Esophagus squamous epithelium (tissue), 5 donors: ENCODE data around the gene VSTM4. TPM values are rescaled to one million over a fixed set of nuclear protein-coding genes. Genes with fewer than 3 reads are reported as not detected.

Experiments used
- DNase-seq: peaks from one replicate; lab custom pipeline; 2025; lab: John Stamatoyannopoulos, UW
- H3K27ac ChIP-seq, 4 donors: fragments of 200-600 bp; sonication (generic); one replicate each; pipeline ENCODE4 v1.5.1; 2016 to 2019; ENCODE audit warnings: mild to moderate bottlenecking in 1 of 4
- H3K27me3 ChIP-seq, 4 donors: fragments of 200-600 bp; sonication (generic); 1 replicate in 3 of 4; 2 replicates in 1 of 4; pipeline versions ENCODE4 v1.5.1 to v1.6.0; 2017 to 2021; ENCODE audit warnings: antibody characterized with exemption in 1 of 4
- H3K36me3 ChIP-seq, 3 donors: fragments of 200-600 bp; sonication (generic); one replicate each; pipeline ENCODE4 v1.5.1; 2016 to 2019
- H3K4me1 ChIP-seq, 3 donors: fragments of 200-600 bp; sonication (generic); one replicate each; pipeline ENCODE4 v1.5.1; 2017 to 2019
- H3K4me3 ChIP-seq, 4 donors: fragments of 200-600 bp; sonication (generic); 1 replicate in 3 of 4; 2 replicates in 1 of 4; pipeline ENCODE4 v1.5.1; 2016 to 2019; ENCODE audit warnings: mild to moderate bottlenecking in 2 of 4, moderate library complexity in 1 of 4
- H3K9me3 ChIP-seq, 3 donors: fragments of 200-600 bp; sonication (generic); one replicate each; pipeline ENCODE4 v1.5.1; 2016 to 2019
- CTCF ChIP-seq, 6 experiments: fragments of 450-650 bp in 4 of 6; fragments of 200-600 bp in 2 of 6; sonication (generic) in 2 of 6; IDR thresholded peaks; one replicate each; pipeline ENCODE4 v1.5.1; 2016 to 2019; ENCODE audit warnings: antibody characterized with exemption in 6 of 6, mild to moderate bottlenecking in 4 of 6, moderate library complexity in 4 of 6
- POLR2A ChIP-seq, 4 donors: fragments of 450-650 bp; IDR thresholded peaks; one replicate each; pipeline ENCODE4 v1.6.1; 2017; ENCODE audit warnings: antibody characterized with exemption in 4 of 4, mild to moderate bottlenecking in 4 of 4, moderate library complexity in 3 of 4
- WGBS, 2 donors: methylation state at CpG; one replicate each; pipeline ENCODE4 v1.1.5; 2018; 5-methylcytosine and 5-hydroxymethylcytosine counted together
- intact Hi-C: fragments of 100-400 bp; cut with DNase I; formaldehyde crosslinking; loops from one replicate; pipeline ENCODE4 v1.15.0; 2022
- total RNA-seq, 4 donors: library from RNA; depleted of rRNA; stranded (reverse); fragments of >200 nt; gene quantifications; one replicate each; pipeline ENCODE4 v1.1.0, GENCODE V29; 2016
- donor health status: DM: yes; HTN: yes; CAD: no.

Gene VSTM4
- total RNA-seq, 4 donors from 2014 or later = 0.80 to 6.9 (median 1.9) TPM

- no peak for TF ChIP-seq CTCF (IDR thresholded peaks at IDR 0.05)
- TF ChIP-seq POLR2A (IDR thresholded peaks at IDR 0.05) = no peak
- no peaks in the 10 kb centered on the region for H3K4me1 ChIP-seq
- DNase-seq = no peak
- no peak overlapping the region for H3K4me3 ChIP-seq
- intact Hi-C loops = loop anchor here (10.0 kb wide), 1 partner anchor 497 kb away; no protein-coding TSS in a partner anchor
- H3K27me3 ChIP-seq = no peaks in the 10 kb centered on the region
- no peak overlapping the region for H3K27ac ChIP-seq
- peaks cover 0 to 17% (median 0%) of the 10 kb centered on the region in 3 donors for H3K36me3 ChIP-seq
- no peaks in the 10 kb centered on the region for H3K9me3 ChIP-seq
- 73 to 78% methylated on average over 5 of the region's 5 CpGs for WGBS, 2 donors
Measured at GRCh38 chr10:49162063-49162462, 46.7 kb upstream of the VSTM4 start.

- WGBS, 2 donors = 30 to 47% methylated on average over 8 of the region's 8 CpGs
- DNase-seq = no peak
- TF ChIP-seq POLR2A (IDR thresholded peaks at IDR 0.05) = no peak
- peak in 5 of 6 experiments; percentile 13 to 52 (median 25) for TF ChIP-seq CTCF (IDR thresholded peaks at IDR 0.05)
Measured at GRCh38 chr10:49161411-49161997, 46.2 kb upstream of the VSTM4 start.

GRCh38 chr10:49160814-49161213 lies 45.5 kb upstream of the VSTM4 start:
- DNase-seq = no peak
- 87 to 92% methylated on average over 5 of the region's 5 CpGs for WGBS, 2 donors

More at GRCh38 chr10:49161411-49161997, 46.2 kb upstream of the VSTM4 start:
- Histone ChIP-seq H3K36me3 (peaks cover 0 to 12% (median 0%) of the 10 kb centered on the region in 3 donors), H3K4me3 (no peak overlapping the region), H3K4me1 (no peaks in the 10 kb centered on the region), H3K9me3 (no peaks in the 10 kb centered on the region), H3K27me3 (no peaks in the 10 kb centered on the region), H3K27ac (no peak overlapping the region)
- intact Hi-C loops = loop anchor here (10.0 kb wide), 1 partner anchor 497 kb away; no protein-coding TSS in a partner anchor

GRCh38 chr10:49160110-49160509 lies 44.8 kb upstream of the VSTM4 start:
- Histone ChIP-seq H3K9me3 (no peaks in the 10 kb centered on the region), H3K4me3 (no peak overlapping the region), H3K36me3 (no peaks in the 10 kb centered on the region), H3K27ac (no peak overlapping the region), H3K4me1 (no peaks in the 10 kb centered on the region), H3K27me3 (no peaks in the 10 kb centered on the region)
- WGBS, 2 donors = 78 to 81% methylated on average over 5 of the region's 5 CpGs
- TF ChIP-seq CTCF (IDR thresholded peaks at IDR 0.05) (no peak), POLR2A (IDR thresholded peaks at IDR 0.05) (no peak)
- intact Hi-C loops = loop anchor here (10.0 kb wide), 1 partner anchor 495 kb away; no protein-coding TSS in a partner anchor
- DNase-seq = no peak

More at GRCh38 chr10:49160814-49161213, 45.5 kb upstream of the VSTM4 start:
- Histone ChIP-seq H3K27me3 (no peaks in the 10 kb centered on the region), H3K9me3 (no peaks in the 10 kb centered on the region), H3K4me3 (no peak overlapping the region), H3K4me1 (no peaks in the 10 kb centered on the region), H3K27ac (no peak overlapping the region), H3K36me3 (peaks cover 0 to 6% (median 0%) of the 10 kb centered on the region in 3 donors)
- TF ChIP-seq POLR2A (IDR thresholded peaks at IDR 0.05) (no peak), CTCF (IDR thresholded peaks at IDR 0.05) (no peak)
- intact Hi-C loops = loop anchor here (10.0 kb wide), 1 partner anchor 496 kb away; no protein-coding TSS in a partner anchor

DNA sequence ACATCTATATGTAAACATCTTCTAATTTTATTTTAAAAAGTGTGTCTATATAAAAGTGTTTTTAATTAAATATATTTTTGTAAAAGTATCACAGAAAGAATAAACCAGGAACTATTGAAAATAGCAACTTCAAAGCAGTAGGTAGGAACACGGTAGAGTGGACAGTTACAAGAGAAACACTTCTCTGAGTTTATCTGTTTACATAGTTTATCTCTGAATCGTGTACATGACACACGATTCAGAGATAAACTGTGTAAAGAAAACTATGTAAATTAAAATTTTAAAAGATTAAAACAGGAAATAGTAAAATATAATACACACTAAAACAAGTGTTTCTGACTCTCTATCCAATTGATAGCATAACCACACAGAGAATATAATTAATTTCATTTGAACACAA lies 43.6 kb upstream of the VSTM4 start:
- TF ChIP-seq POLR2A (IDR thresholded peaks at IDR 0.05) (no peak), CTCF (IDR thresholded peaks at IDR 0.05) (no peak)
- H3K27ac ChIP-seq = no peak overlapping the region
- intact Hi-C loops = no loop called here
- H3K4me3 ChIP-seq = no peak overlapping the region
- DNase-seq = no peak
- H3K27me3 ChIP-seq = no peaks in the 10 kb centered on the region
- no peaks in the 10 kb centered on the region for H3K36me3 ChIP-seq
- H3K4me1 ChIP-seq = no peaks in the 10 kb centered on the region
- no peaks in the 10 kb centered on the region for H3K9me3 ChIP-seq
- WGBS, 2 donors = 55 to 58% methylated on average over 3 of the region's 3 CpGs
